ENCODE data around the gene TMEM165. TPM values are rescaled to one million over a fixed set of nuclear protein-coding genes. Genes with fewer than 3 reads are reported as not detected.

The TMEM165 gene
- total and polyA plus RNA-seq, 2 of the 4 experiments (the other 2 are of a cell fraction): 49.6 to 83.0 TPM

- dilution Hi-C loops (cut with HindIII; ENCODE audit: low sequenced_read_pairs, unreplicated experiment) (no loop called here), in situ Hi-C loops (cut with MboI; ENCODE audit: low sequenced_read_pairs) (no loop called here), intact Hi-C loops (cut with micrococcal nuclease) (loop anchor here (5.0 kb wide), 1 partner anchor 91 kb away; the partner anchor contains the start of gene SRD5A3)
- no peak overlapping the region for H3K14ac ChIP-seq (replicated peaks; ENCODE audit: low read depth, low read length)
- H2BK5ac ChIP-seq (ENCODE audit: low read depth, low read length, poor library complexity, severe bottlenecking): no peak overlapping the region
- no peak overlapping the region for H3K4me3 ChIP-seq (ENCODE audit: insufficient read depth, low read depth, low read length)
- ATAC-seq (ENCODE audit: low read depth) (no peak), DNase-seq (no peak)
- H2BK15ac ChIP-seq (ENCODE audit: low read depth, low read length): no peak overlapping the region
- WGBS, 2 experiments (ENCODE audit: extremely low coverage in 2 of 2, insufficient read length in 1 of 2): no CpG with 5 or more reads among the region's 3 CpGs
- H3K4ac ChIP-seq (ENCODE audit: low read depth, low read length): no peak overlapping the region
- peaks cover 2% of the 10 kb centered on the region; the same call in 1 of the 2 replicates for H4K20me1 ChIP-seq (ENCODE audit: insufficient read depth, low read length)
- BruUV-seq (replicated peaks): no TSS peak
- no peak overlapping the region for H3K27ac ChIP-seq (ENCODE audit: insufficient read depth, low read length)
- peaks cover 9% of the 10 kb centered on the region for H3K9me1 ChIP-seq (ENCODE audit: insufficient read depth, low read length)
- no peak for TF ChIP-seq MAFK (IDR thresholded peaks at IDR 0.05; ENCODE audit: low read depth, low read length)
- TF ChIP-seq CHD1 (IDR thresholded peaks at IDR 0.05; ENCODE audit: low read depth, low read length): no peak
- TF ChIP-seq POLR2A (IDR thresholded peaks at IDR 0.05; ENCODE audit: low read depth, low read length): no peak
- no peak for TF ChIP-seq BHLHE40 (IDR thresholded peaks at IDR 0.05; ENCODE audit: low read depth, low read length)
- no peak for TF ChIP-seq MAZ (IDR thresholded peaks at IDR 0.05; ENCODE audit: borderline replicate concordance, low read depth, low read length)
- TF ChIP-seq SMC3 (IDR thresholded peaks at IDR 0.05; ENCODE audit: low read depth, low read length): no peak
- TF ChIP-seq RAD21 (IDR thresholded peaks at IDR 0.05; ENCODE audit: low read length): no peak
- no peak overlapping the region for H3K18ac ChIP-seq (ENCODE audit: low read depth, low read length)
- no peak overlapping the region for H4K5ac ChIP-seq (ENCODE audit: low read depth, low read length)
- H2BK20ac ChIP-seq (ENCODE audit: low read depth, low read length): no peak overlapping the region
- H2BK120ac ChIP-seq (ENCODE audit: low read depth, low read length): no peak overlapping the region
- H3K56ac ChIP-seq (ENCODE audit: extremely low read depth, insufficient read depth, low read length): no peak overlapping the region
- no peak overlapping the region for H3K9ac ChIP-seq (ENCODE audit: low read depth, low read length)
- H3K79me1 ChIP-seq (ENCODE audit: low read depth in 1 of 2, low read length in 2 of 2): peaks cover 10 to 16% of the 10 kb centered on the region in 2 experiments; a peak in 3 of 4 replicates
- no peak overlapping the region; a peak in 1 of 4 replicates for H4K8ac ChIP-seq (ENCODE audit: low read depth in 2 of 2, low read length in 2 of 2)
- CTCF ChIA-PET: no interaction called here
- H3K36me3 ChIP-seq (ENCODE audit: control insufficient read depth, insufficient read depth, low read length): peaks cover 25% of the 10 kb centered on the region
- H4K91ac ChIP-seq (ENCODE audit: insufficient read depth, low read depth, low read length): no peak overlapping the region
- H3K27me3 ChIP-seq (ENCODE audit: control insufficient read depth, insufficient read depth, low read length): no peaks in the 10 kb centered on the region
- no peak overlapping the region for H3K4me2 ChIP-seq (ENCODE audit: low read depth, low read length)
- peaks cover 3% of the 10 kb centered on the region; the same call in 1 of the 2 replicates for H3K4me1 ChIP-seq (ENCODE audit: control insufficient read depth, insufficient read depth, low read length)
- no peak overlapping the region for H2AK5ac ChIP-seq (ENCODE audit: low read depth, low read length)
- H3K9me3 ChIP-seq (ENCODE audit: control insufficient read depth, insufficient read depth, low read length): no peaks in the 10 kb centered on the region
- POLR2A ChIA-PET (ENCODE audit: unreplicated experiment): no interaction called here
- H3K23ac ChIP-seq (ENCODE audit: low read depth, low read length): no peak overlapping the region
- H2AFZ ChIP-seq (replicated peaks; ENCODE audit: low read length, poor library complexity): no peak overlapping the region
- no peak overlapping the region for H2AK9ac ChIP-seq (replicated peaks; ENCODE audit: low read depth, low read length, poor library complexity)
Measured at GRCh38 chr4:55437823-55438222, 42.1 kb downstream of the TMEM165 start.
